Measurements from ENCODE around the gene FAM187B.
"Not testable (repeated sequence)": the region's sequence is repeated elsewhere in the genome, so short reads cannot be mapped to it uniquely, and the experiment has no call there.

FAM187B gene

DNA sequence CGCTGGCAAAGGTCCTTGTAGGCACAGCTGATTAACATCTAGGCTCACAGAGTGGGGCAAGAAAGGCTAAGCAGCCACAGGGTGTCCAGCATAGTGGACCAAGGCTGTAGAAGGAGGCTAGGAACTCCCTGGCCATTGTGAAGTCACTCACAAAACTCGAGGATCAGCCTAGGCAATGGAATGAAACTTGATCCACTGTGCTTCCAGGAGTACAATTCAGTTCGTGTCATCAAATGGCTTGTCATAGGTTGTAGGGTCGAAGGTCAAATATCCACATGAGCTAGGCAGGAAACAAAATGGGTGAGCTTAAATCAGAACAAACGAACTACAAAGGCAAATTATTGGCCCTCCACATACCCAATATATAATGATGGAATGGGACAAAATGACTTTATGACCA is 4.4 kb upstream of the FAM187B start:
- no peak for DNase-seq

DNA sequence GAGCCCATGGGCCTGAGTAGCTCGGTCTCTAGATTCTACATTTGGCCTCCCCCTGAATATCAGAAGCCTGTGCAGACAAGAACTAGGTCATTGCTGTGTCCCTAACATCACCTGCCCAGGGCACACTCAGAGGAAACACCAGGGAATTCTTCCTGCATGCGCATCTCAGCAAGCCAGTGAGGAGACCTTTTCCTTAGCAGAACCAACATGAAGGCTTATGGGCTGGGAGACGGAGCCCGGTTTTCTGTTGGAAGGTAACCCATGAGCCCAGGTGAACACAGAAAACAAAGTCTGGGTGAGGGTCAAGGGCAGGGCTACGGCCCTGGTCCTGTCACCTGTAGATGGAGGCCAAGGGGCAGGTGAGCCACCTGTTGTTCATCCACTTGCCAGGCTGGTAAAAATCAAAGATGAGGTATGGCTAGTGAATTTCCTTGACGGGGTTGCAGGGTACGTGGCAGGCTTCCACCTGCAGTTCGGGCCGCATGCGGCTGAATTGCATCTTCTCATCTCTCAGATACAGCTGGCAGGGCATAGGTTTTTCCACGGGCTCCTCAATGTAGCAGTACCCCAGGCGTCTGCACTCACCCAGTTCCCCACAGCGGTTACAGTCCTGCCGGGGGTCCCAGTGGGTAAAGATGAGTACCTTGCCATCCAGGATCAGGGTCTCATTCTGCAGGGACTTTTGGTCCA is 3.6 kb upstream of the FAM187B start:
- no peak for DNase-seq

- no peak for DNase-seq
Observed at GRCh38 chr19:35229601-35230000, 1.1 kb upstream of the FAM187B start.

DNA sequence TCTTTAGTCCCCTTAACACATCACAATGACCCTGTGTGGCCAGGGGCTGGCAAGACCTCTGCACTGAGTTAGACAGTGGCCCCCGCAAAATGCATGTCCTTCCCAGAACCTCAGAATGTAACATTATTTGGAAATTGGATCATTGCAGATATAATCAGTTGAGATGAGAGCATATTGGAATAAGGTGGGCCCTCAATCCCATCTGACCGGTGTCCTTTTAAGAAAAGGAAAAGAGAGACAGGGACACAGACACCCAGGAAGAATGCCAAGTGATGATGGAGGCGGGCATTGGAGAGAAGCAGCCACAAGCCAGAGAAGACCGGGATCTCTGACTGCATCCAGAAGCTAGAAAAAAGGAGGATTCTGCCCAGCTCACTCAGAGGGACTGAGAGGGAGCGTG is 1.8 kb downstream of the FAM187B start:
- DNase-seq, result no peak

GRCh38 chr19:35225951-35226350 is 2.6 kb downstream of the FAM187B start:
- no peak for DNase-seq

DNA sequence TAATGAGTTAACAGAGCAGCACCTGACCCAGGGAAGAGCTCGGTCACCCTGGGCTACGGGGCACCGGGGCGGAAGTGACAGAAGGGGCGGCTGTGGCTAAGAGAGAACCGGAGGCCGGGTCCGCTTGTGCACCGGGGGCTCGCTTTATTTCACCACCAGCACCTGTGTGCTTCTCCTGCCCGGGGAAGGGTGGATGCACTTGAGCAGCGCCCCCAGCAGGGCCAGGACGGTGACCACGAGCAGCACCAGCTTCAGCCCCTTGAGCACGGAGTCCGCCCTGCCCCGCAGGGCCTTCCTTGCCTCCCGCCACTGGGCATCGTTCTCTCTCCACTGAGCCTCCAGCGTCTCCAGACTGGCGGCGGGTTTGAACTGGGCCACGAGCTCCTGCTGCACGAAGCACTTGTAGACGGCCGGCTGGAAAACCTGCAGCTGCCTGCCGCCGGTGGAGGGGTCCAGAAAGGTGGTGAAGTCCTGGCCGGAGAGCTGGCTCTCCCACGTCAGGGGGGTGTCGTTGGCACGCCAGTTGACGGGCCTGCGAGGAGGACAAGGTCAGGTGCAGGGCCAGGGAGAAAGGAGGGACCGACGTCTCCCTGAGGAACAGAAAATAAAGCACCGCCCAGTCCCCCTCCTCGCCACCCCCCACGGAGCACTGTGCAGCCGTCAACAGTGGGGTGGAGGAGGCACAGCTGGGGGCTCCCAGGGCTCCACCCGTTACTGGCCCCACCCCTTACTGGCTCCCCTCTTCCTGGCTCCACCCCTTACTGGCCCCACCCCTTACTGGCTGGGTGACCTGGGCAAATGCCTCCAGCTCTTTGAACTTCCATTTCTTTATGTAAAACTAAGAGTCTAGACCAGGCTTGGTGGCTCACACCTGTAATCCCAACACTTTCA is 3.6 kb downstream of the FAM187B start:
- no peak for DNase-seq

- no peak for DNase-seq
Observed at GRCh38 chr19:35223862-35224505, 4.6 kb downstream of the FAM187B start.

GRCh38 chr19:35223084-35223790 is 5.3 kb downstream of the FAM187B start:
- no peak for DNase-seq

- DNase-seq, result no peak
Observed at GRCh38 chr19:35222373-35223015, 6.0 kb downstream of the FAM187B start.

DNA sequence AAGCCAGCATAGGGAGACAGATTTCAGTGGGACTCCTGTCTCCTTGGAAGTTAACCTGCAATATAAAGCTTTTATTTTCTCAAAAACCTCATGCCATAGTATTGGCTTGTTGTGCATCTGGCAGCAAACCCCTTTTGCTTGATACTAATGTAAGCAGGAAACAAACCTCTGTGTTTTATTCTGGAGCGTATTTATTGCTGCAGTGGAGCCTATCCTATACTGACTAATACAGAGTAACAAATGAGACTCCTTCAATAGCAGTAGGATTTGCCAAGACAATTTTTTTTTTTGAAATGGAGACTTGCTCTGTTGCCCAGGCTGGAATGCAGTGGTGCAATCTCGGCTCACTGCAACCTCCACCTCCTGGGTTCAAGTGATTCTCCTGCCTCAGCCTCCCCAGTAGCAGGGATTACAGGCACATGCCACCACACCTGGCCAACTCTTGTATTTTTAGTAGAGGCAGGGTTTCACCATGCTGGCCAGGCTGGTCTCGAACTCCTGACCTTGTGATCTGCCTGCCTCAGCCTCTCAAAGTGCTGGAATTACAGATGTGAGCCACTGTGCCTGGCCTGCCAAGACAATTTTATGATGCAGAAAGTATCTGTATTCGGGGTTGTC is 7.5 kb downstream of the FAM187B start:
- not testable (repeated sequence) for DNase-seq

GRCh38 chr19:35220315-35220921 is 8.1 kb downstream of the FAM187B start:
- DNase-seq, result no peak

DNA sequence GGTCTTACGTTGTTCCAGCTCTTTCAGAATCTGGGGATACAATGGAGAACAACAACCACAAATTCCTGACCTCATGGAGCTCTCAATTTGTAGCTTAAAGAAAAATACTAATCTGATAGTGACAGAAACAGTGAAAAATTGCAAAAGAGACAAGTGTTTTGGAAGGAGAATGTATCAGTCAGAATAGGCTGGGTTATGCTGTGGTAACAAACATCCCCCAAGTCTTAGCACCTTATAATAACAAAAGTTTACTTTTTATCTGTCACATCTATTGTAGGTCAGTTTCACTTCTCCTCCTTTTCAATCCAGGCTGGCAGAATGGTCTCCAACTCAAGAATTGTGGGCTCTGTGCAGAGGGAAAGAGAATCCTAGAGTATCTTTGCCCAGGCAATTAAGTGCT is 9.5 kb downstream of the FAM187B start:
- no peak for DNase-seq

DNA sequence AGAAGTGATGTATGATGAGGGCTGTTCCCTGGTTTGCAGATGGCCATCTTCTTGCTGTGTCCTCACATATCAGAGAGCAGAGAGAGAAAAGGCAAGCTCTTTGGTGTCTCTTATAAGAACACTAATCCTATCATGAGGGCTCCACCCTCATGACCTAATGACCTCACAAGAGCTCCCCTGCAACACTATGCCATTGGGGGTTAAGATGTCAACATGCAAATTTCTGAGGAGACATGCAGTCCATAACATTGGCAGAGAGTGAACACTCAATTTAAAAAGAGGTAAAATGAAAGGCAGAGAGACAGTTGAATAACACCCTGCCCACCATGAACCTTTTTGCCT is 10.9 kb downstream of the FAM187B start:
- no peak for DNase-seq

GRCh38 chr19:35216833-35217648 is 11.5 kb downstream of the FAM187B start:
- no peak for DNase-seq

DNA sequence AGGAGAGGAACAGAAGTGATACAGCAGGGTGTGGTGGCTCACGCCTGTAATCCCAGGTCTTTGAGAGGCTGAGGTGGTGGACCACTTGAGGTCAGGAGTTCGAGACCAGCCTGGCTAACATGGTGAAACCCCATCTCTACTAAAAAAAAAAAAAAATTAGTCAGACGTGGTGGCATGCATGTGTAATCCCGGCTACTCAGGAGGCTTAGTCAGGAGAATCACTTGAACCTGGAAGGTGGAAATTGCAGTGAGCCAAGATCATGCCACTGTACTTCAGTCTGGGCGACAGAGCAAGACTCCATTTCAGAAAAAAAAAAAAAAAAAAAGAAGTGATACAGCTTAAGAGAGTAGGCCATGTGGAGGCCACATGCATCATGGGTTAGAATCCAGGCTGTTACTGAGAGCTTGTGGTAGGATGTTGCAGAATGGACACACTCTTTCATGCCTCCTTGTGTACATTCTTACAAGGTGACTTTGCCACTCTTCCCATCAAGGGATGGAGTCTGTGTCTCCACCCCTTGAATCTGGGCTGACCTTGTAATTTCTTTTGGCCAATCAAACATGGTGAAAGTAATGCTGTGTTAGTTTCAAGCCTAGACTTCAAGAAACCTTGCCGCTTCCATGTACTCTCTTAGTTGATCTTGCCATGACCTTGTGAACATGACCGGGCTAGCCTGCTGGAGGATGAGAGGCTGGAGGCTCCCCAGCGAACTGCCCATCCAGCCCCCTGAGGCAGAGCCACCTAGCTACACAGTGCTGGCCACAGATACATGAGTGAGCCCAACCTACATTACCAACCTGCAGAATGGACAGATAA is 12.3 kb downstream of the FAM187B start:
- DNase-seq, result no peak

- no peak for DNase-seq
Observed at GRCh38 chr19:35214766-35215422, 13.6 kb downstream of the FAM187B start.

DNA sequence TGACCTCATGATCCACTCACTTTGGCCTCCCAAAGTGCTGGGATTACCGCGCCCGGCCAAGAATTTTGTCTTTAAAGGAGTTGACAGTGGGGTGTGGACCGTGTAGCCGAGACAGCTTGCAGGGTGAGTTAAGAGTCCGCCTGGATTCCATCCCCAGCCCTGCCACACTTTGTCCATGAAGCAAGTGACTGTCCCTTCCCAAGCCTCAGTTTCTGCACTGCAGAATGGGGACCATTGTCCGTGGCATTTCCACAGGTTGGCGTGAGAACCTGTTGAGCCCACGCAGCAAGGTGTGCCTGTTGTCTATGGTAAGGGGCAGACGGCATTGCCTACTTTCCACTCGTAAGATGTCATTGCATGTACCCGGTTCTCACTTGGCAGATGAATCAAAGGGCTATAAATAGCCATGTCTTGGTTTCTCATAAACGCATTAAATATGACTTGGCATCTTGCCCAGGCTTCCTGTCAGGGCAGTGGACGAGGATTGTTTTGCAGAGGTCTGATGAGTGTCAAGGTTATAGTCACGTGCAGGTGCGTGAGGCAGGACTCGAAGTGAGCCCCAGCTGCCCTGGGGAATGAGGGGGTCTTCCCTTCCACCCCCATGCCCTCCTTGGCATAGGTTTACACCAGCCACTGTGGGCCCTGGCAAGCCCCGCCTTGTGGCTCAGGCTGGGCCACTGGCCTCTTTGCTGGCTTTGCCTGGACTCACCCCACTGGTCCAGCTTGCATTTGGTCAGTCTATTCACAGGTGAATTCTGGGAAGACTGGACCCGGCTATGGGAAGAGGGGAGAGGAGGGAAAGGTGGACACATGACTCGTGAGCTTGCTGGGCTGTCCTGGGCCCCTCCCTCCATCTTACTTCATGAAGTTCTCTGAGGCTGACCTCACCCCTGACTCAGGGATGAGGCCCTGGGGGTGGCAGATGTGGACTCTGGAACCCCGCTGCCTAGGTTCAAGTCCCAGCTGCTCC is 14.6 kb downstream of the FAM187B start:
- DNase-seq, result peak; percentile 9

GRCh38 chr19:35212241-35212640 is 16.3 kb downstream of the FAM187B start:
- DNase-seq, result no peak
